ENCODE measurements around the gene NPFFR1.

NPFFR1 gene

GRCh38 chr10:70320751-70321150 lies 36.9 kb upstream of the NPFFR1 start:
- DNase-seq (ENCODE audit: low spot score in 2 of 2) = no peak
- no peak for ATAC-seq
- Mint-ChIP-seq H3K4me3 (no peak overlapping the region), H3K27ac (no peak overlapping the region), H3K36me3 (no peaks in the 10 kb centered on the region), H3K9me3 (no peaks in the 10 kb centered on the region), H3K4me1 (peaks cover 23% of the 10 kb centered on the region)

GRCh38 chr10:70319824-70320223 lies 36.0 kb upstream of the NPFFR1 start:
- Mint-ChIP-seq H3K9me3 (no peaks in the 10 kb centered on the region), H3K4me3 (no peak overlapping the region), H3K36me3 (no peaks in the 10 kb centered on the region), H3K4me1 (peaks cover 23% of the 10 kb centered on the region), H3K27ac (peak overlapping the region; percentile 7)
- no peak for ATAC-seq
- DNase-seq (ENCODE audit: low spot score in 2 of 2) = no peak

- Mint-ChIP-seq H3K36me3 (no peaks in the 10 kb centered on the region), H3K4me1 (peaks cover 23% of the 10 kb centered on the region), H3K27ac (peak overlapping the region; percentile 7), H3K9me3 (no peaks in the 10 kb centered on the region), H3K4me3 (no peak overlapping the region)
- DNase-seq (ENCODE audit: low spot score in 2 of 2) (no peak), ATAC-seq (no peak)
Observed at GRCh38 chr10:70319183-70319582, 35.4 kb upstream of the NPFFR1 start.

GRCh38 chr10:70317943-70318318 lies 34.1 kb upstream of the NPFFR1 start:
- peaks cover 11% of the 10 kb centered on the region for H3K4me1 Mint-ChIP-seq
- H3K27ac Mint-ChIP-seq = no peak overlapping the region
- ATAC-seq = no peak
- no peaks in the 10 kb centered on the region for H3K36me3 Mint-ChIP-seq
- no peak overlapping the region for H3K4me3 Mint-ChIP-seq
- H3K9me3 Mint-ChIP-seq = no peaks in the 10 kb centered on the region
- DNase-seq (ENCODE audit: low spot score in 2 of 2) = no peak

GRCh38 chr10:70317272-70317942 lies 33.6 kb upstream of the NPFFR1 start:
- Mint-ChIP-seq H3K9me3 (no peaks in the 10 kb centered on the region), H3K4me3 (no peak overlapping the region), H3K27ac (no peak overlapping the region), H3K36me3 (no peaks in the 10 kb centered on the region), H3K4me1 (peaks cover 6% of the 10 kb centered on the region)
- DNase-seq (ENCODE audit: low spot score in 2 of 2) = no peak
- ATAC-seq = no peak

GRCh38 chr10:70315815-70316214 lies 32.0 kb upstream of the NPFFR1 start:
- H3K4me3 Mint-ChIP-seq = no peak overlapping the region
- H3K36me3 Mint-ChIP-seq = no peaks in the 10 kb centered on the region
- H3K9me3 Mint-ChIP-seq = no peaks in the 10 kb centered on the region
- DNase-seq (ENCODE audit: low spot score in 2 of 2) = no peak
- H3K4me1 Mint-ChIP-seq = no peaks in the 10 kb centered on the region
- ATAC-seq = no peak
- H3K27ac Mint-ChIP-seq = no peak overlapping the region

- H3K9me3 Mint-ChIP-seq = no peaks in the 10 kb centered on the region
- no peak overlapping the region for H3K27ac Mint-ChIP-seq
- H3K36me3 Mint-ChIP-seq = no peaks in the 10 kb centered on the region
- H3K4me3 Mint-ChIP-seq = no peak overlapping the region
- ATAC-seq (no peak), DNase-seq (ENCODE audit: low spot score in 2 of 2) (no peak)
- H3K4me1 Mint-ChIP-seq = no peaks in the 10 kb centered on the region
Observed at GRCh38 chr10:70315276-70315675, 31.5 kb upstream of the NPFFR1 start.

- Mint-ChIP-seq H3K27ac (no peak overlapping the region), H3K4me1 (no peaks in the 10 kb centered on the region), H3K36me3 (no peaks in the 10 kb centered on the region), H3K9me3 (no peaks in the 10 kb centered on the region), H3K4me3 (no peak overlapping the region)
- ATAC-seq = no peak
- DNase-seq (ENCODE audit: low spot score in 2 of 2) = no peak
Observed at GRCh38 chr10:70312972-70313371, 29.2 kb upstream of the NPFFR1 start.

- Mint-ChIP-seq H3K9me3 (no peaks in the 10 kb centered on the region), H3K36me3 (no peaks in the 10 kb centered on the region), H3K27ac (no peak overlapping the region), H3K4me1 (no peaks in the 10 kb centered on the region), H3K4me3 (no peak overlapping the region)
- DNase-seq (ENCODE audit: low spot score in 2 of 2) (no peak), ATAC-seq (no peak)
Observed at GRCh38 chr10:70312249-70312648, 28.4 kb upstream of the NPFFR1 start.

GRCh38 chr10:70311698-70312097 lies 27.9 kb upstream of the NPFFR1 start:
- ATAC-seq (no peak), DNase-seq (ENCODE audit: low spot score in 2 of 2) (no peak)
- Mint-ChIP-seq H3K4me1 (no peaks in the 10 kb centered on the region), H3K36me3 (no peaks in the 10 kb centered on the region), H3K4me3 (no peak overlapping the region), H3K9me3 (no peaks in the 10 kb centered on the region), H3K27ac (no peak overlapping the region)

- no peak overlapping the region for H3K27ac Mint-ChIP-seq
- no peaks in the 10 kb centered on the region for H3K36me3 Mint-ChIP-seq
- no peak for DNase-seq (ENCODE audit: low spot score in 2 of 2)
- H3K4me3 Mint-ChIP-seq = no peak overlapping the region
- no peaks in the 10 kb centered on the region for H3K4me1 Mint-ChIP-seq
- ATAC-seq = no peak
- no peaks in the 10 kb centered on the region for H3K9me3 Mint-ChIP-seq
Observed at GRCh38 chr10:70309661-70310060, 25.9 kb upstream of the NPFFR1 start.

GRCh38 chr10:70308121-70309060 lies 24.6 kb upstream of the NPFFR1 start:
- H3K9me3 Mint-ChIP-seq = no peaks in the 10 kb centered on the region
- no peaks in the 10 kb centered on the region for H3K36me3 Mint-ChIP-seq
- no peak overlapping the region for H3K27ac Mint-ChIP-seq
- H3K4me3 Mint-ChIP-seq = no peak overlapping the region
- DNase-seq (ENCODE audit: low spot score in 2 of 2) (no peak), ATAC-seq (no peak)
- H3K4me1 Mint-ChIP-seq = no peaks in the 10 kb centered on the region

- H3K4me1 Mint-ChIP-seq = no peaks in the 10 kb centered on the region
- DNase-seq (ENCODE audit: low spot score in 2 of 2) (no peak), ATAC-seq (no peak)
- no peak overlapping the region for H3K4me3 Mint-ChIP-seq
- no peak overlapping the region for H3K27ac Mint-ChIP-seq
- H3K36me3 Mint-ChIP-seq = no peaks in the 10 kb centered on the region
- no peaks in the 10 kb centered on the region for H3K9me3 Mint-ChIP-seq
Observed at GRCh38 chr10:70306886-70307520, 23.2 kb upstream of the NPFFR1 start.

- Mint-ChIP-seq H3K36me3 (no peaks in the 10 kb centered on the region), H3K27ac (no peak overlapping the region), H3K9me3 (no peaks in the 10 kb centered on the region), H3K4me3 (no peak overlapping the region), H3K4me1 (no peaks in the 10 kb centered on the region)
- no peak for ATAC-seq
- DNase-seq (ENCODE audit: low spot score in 2 of 2) = no peak
Observed at GRCh38 chr10:70306181-70306705, 22.4 kb upstream of the NPFFR1 start.

GRCh38 chr10:70303730-70304129 lies 19.9 kb upstream of the NPFFR1 start:
- H3K4me1 Mint-ChIP-seq = no peaks in the 10 kb centered on the region
- ATAC-seq = no peak

More at GRCh38 chr10:70303730-70304129, 19.9 kb upstream of the NPFFR1 start:
- H3K9me3 Mint-ChIP-seq = no peaks in the 10 kb centered on the region
- H3K27ac Mint-ChIP-seq = no peak overlapping the region
- H3K4me3 Mint-ChIP-seq = no peak overlapping the region
- H3K36me3 Mint-ChIP-seq = no peaks in the 10 kb centered on the region
- no peak for DNase-seq (ENCODE audit: low spot score in 2 of 2)
